Left lung (tissue), 10 donors: Measurements from ENCODE around the gene PTTG2. TPM values are rescaled to one million over a fixed set of nuclear protein-coding genes. Genes with fewer than 3 reads are reported as not detected.

Experiments used
- ATAC-seq: fragments of 200-7000 bp; cut with Tn5 transposase; one replicate; pipeline ENCODE4 v1.9.1; 2020; ENCODE audit warnings: moderate library complexity
- DNase-seq, 4 donors: peaks; one replicate each; pipeline ENCODE4 v3.0.0-alpha.2; 2013 to 2020
- H3K27ac ChIP-seq, 2 donors: fragments of 200-600 bp; sonication (generic) in 1 of 2; one replicate each; pipeline versions ENCODE4 v1.5.0 to v1.8.0; 2020 to 2021
- H3K27me3 ChIP-seq, 2 donors: fragments of 200-600 bp; sonication (generic) in 1 of 2; one replicate each; pipeline versions ENCODE4 v1.5.0 to v1.8.0; 2020 to 2021
- H3K36me3 ChIP-seq, 2 donors: fragments of 200-600 bp; sonication (generic) in 1 of 2; one replicate each; pipeline versions ENCODE4 v1.5.0 to v1.8.0; 2020 to 2021
- H3K4me1 ChIP-seq, 2 donors: fragments of 200-600 bp; one replicate each; pipeline ENCODE4 v1.8.0; 2021
- H3K4me3 ChIP-seq, 2 donors: fragments of 200-600 bp; sonication (generic) in 1 of 2; one replicate each; pipeline versions ENCODE4 v1.5.0 to v1.8.0; 2020 to 2021; ENCODE audit warnings: mild to moderate bottlenecking in 1 of 2
- H3K9me3 ChIP-seq, 2 donors: fragments of 200-600 bp; sonication (generic) in 1 of 2; one replicate each; pipeline versions ENCODE4 v1.5.0 to v1.8.0; 2020 to 2021
- intact Hi-C, 2 donors: fragments of 100-400 bp; cut with DNase I; formaldehyde crosslinking; loops; one replicate each; pipeline versions ENCODE4 v1.11.2 to v1.14.2; 2022
- polyA plus RNA-seq, 6 donors: library from polyadenylated mRNA; unstranded; fragments of 120-200 nt; gene quantifications; one replicate each; pipeline ENCODE4 v1.2.1, GENCODE V29; 2013; ENCODE audit not compliant: insufficient read length in 6 of 6
- total RNA-seq, 2 donors: library from RNA; stranded (reverse); fragmentation: NEBNext Ultra II Directional; extraction: Animal tissue kit (Norgen Biotek cat#: 25700); gene quantifications; one replicate each; pipeline ENCODE4 v1.2.1, GENCODE V29; 2021
- TF ChIP-seq, protein P1 (sequence below), 2 donors: fragments of 200-600 bp; sonication (generic) in 1 of 2; IDR thresholded peaks; one replicate each; pipeline versions ENCODE4 v1.5.0 to v1.8.0; 2021; ENCODE audit warnings: antibody characterized with exemption in 2 of 2
- donor health status: DM: no; HTN: yes; CAD: no.
- donor health status: DM: no; HTN: no; CAD: no.

PTTG2 gene
- total and polyA plus RNA-seq, 8 donors = 0.58 TPM; not detected in 7

DNA sequence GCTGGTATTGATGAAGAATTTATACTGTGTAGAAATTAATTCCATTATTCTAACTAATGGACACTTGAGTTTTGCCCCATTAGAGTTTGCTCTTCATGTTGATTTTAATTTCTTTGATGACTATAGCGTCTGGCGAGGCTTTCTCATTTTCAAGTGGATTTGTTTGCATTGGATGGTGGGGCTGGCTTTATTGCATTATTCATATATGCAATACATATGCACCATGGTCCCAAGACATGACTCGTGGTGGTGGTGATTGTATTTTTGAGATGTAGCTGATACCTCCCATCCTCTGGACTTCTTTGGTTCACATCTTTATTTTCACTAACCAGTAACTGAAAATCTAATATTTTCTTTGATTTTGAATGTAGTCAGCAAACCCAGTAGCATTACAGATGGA, 39.8 kb downstream of the PTTG2 start:
- intact Hi-C loops = no loop called here

DNA sequence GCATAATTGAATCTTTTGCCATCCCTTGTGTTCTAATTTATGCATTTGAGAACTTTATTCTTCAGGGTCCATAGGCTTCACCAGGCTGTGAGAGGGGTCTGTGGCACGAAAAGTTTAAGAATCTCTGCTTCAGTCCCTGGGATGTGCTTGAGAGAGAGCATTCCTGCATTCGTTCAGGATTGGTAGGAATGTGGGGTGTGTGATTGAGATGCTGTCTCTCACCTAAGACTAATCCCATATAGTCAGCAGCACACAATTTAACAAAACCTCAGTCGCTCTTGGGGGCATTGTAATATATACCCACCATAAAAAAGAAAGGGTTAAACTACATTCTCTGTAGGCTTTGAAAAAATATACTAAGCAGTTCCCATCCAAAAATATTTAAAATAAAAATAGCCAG, 41.7 kb downstream of the PTTG2 start:
- Histone ChIP-seq H3K36me3 (no peaks in the 10 kb centered on the region), H3K4me3 (no peak overlapping the region), H3K27me3 (no peaks in the 10 kb centered on the region), H3K4me1 (peaks cover 0 to 20% of the 10 kb centered on the region in 2 donors), H3K27ac (no peak overlapping the region), H3K9me3 (no peaks in the 10 kb centered on the region)
- intact Hi-C loops = no loop called here
- TF ChIP-seq, protein P1, sequence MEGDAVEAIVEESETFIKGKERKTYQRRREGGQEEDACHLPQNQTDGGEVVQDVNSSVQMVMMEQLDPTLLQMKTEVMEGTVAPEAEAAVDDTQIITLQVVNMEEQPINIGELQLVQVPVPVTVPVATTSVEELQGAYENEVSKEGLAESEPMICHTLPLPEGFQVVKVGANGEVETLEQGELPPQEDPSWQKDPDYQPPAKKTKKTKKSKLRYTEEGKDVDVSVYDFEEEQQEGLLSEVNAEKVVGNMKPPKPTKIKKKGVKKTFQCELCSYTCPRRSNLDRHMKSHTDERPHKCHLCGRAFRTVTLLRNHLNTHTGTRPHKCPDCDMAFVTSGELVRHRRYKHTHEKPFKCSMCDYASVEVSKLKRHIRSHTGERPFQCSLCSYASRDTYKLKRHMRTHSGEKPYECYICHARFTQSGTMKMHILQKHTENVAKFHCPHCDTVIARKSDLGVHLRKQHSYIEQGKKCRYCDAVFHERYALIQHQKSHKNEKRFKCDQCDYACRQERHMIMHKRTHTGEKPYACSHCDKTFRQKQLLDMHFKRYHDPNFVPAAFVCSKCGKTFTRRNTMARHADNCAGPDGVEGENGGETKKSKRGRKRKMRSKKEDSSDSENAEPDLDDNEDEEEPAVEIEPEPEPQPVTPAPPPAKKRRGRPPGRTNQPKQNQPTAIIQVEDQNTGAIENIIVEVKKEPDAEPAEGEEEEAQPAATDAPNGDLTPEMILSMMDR (IDR thresholded peaks at IDR 0.05) = no peak
- DNase-seq (no peak), ATAC-seq (no peak)

More for the DNA sequence above, 39.8 kb downstream of the PTTG2 start:
- H3K36me3 ChIP-seq = no peaks in the 10 kb centered on the region
- no peak for DNase-seq
- peaks cover 0 to 12% of the 10 kb centered on the region in 2 donors for H3K4me1 ChIP-seq
- TF ChIP-seq, protein P1 (IDR thresholded peaks at IDR 0.05) = no peak
- no peaks in the 10 kb centered on the region for H3K27me3 ChIP-seq
- H3K4me3 ChIP-seq = no peak overlapping the region
- no peak overlapping the region for H3K27ac ChIP-seq
- no peaks in the 10 kb centered on the region for H3K9me3 ChIP-seq
- ATAC-seq = no peak

DNA sequence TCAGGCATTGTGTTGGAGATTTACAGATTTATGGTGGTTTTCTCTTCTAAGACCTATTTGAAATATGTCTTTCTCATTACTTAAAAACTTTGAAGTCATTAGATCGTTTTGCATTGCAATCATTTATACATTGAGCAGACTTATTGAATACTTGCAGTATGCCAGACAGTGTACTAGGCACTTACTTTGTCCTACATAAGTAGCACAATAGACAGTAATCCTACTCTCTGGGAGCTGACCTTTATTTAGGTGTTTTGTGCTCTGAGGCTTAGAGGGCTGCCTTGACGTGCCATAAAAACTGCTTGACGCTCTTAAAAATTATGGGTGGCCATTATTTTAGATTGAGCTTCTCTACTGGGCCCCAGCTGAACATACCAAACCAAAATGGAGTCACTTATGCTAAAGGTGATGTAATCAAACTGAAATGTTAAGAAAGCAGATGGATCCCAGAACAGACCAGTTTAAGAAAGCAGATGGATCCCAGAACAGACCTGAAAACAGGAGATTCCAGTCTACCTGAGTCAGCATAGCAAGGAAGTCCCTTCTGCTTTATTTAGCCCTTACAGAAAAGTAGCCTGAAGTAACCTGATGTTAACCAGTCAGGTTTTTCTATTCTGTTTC, 42.4 kb downstream of the PTTG2 start:
- TF ChIP-seq, protein P1 (IDR thresholded peaks at IDR 0.05) = no peak
- Histone ChIP-seq H3K27ac (no peak overlapping the region), H3K4me1 (peaks cover 0 to 20% of the 10 kb centered on the region in 2 donors), H3K4me3 (no peak overlapping the region), H3K36me3 (no peaks in the 10 kb centered on the region), H3K27me3 (no peaks in the 10 kb centered on the region), H3K9me3 (no peaks in the 10 kb centered on the region)
- intact Hi-C loops = no loop called here
- DNase-seq (no peak), ATAC-seq (no peak)

DNA sequence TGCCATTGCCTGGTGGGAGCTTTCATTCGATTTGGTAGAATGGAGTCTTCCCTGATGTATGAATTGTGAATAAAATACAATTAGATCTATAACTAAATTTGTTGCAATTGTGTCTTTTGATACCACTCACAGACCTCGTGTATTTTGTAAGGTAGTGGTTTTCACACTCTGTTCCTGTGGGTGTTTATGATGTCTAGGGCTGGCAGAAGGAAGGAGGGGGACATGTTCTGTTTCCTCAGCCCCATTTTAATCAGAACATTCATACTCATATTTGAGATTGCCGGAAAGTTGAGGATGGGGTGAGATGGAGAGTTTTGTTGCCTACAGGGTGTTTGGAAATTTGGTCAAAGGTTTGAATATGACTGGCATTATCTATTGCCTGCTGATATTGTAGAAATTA, 42.9 kb downstream of the PTTG2 start:
- no peak overlapping the region for H3K27ac ChIP-seq
- no peak overlapping the region for H3K4me3 ChIP-seq
- peaks cover 0 to 20% of the 10 kb centered on the region in 2 donors for H3K4me1 ChIP-seq
- TF ChIP-seq, protein P1 (IDR thresholded peaks at IDR 0.05) = no peak
- H3K9me3 ChIP-seq = no peaks in the 10 kb centered on the region
- intact Hi-C loops = no loop called here
- no peak for ATAC-seq
- DNase-seq = no peak
- H3K36me3 ChIP-seq = no peaks in the 10 kb centered on the region
- H3K27me3 ChIP-seq = no peaks in the 10 kb centered on the region

DNA sequence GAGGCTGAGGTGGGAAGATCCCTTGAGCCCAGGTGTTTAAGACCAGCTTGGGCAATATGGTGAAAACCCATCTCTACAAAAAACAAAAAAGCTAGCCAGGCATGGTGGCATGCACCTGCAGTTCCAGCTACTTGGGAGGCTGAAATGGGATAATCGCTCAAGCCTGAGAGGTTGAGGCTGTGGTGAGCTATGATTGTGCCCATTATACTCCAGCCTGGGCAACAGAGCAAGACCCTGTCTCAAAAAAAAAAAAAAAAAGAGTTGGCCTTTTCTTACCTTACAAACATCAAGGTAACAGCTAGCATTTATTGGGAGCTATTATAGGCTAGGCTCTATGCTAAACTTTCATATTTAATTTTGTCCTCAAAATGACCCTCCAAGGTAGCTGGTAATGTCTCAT, 43.4 kb downstream of the PTTG2 start:
- peaks cover 0 to 20% of the 10 kb centered on the region in 2 donors for H3K4me1 ChIP-seq
- no peaks in the 10 kb centered on the region for H3K36me3 ChIP-seq
- TF ChIP-seq, protein P1 (IDR thresholded peaks at IDR 0.05) = no peak
- ATAC-seq (no peak), DNase-seq (no peak)
- intact Hi-C loops = no loop called here
- H3K27ac ChIP-seq = no peak overlapping the region
- H3K9me3 ChIP-seq = no peaks in the 10 kb centered on the region
- no peaks in the 10 kb centered on the region for H3K27me3 ChIP-seq
- no peak overlapping the region for H3K4me3 ChIP-seq
